G401 (cell line): ENCODE data around the gene OAS2. TPM values are rescaled to one million over a fixed set of nuclear protein-coding genes. Genes with fewer than 3 reads are reported as not detected.

Experiments used
- DNase-seq: peaks from one replicate; pipeline ENCODE4 v3.0.0-alpha.2; 2015; ENCODE audit warnings: low spot score
- in situ Hi-C: cut with HindIII; loops from 2 replicates; pipeline ENCODE4 v1.10.0; 2016; ENCODE audit warnings: low sequenced_read_pairs, mixed read lengths
- total RNA-seq: library from RNA; depleted of rRNA; stranded (reverse); fragments of >200 nt; shearing (Covaris generic); gene quantifications from 2 replicates; pipeline ENCODE4 v1.2.3, GENCODE V29; 2014; rRNA removed

Gene OAS2
- total RNA-seq, 1 experiment from 2014 or later = not detected

GRCh38 chr12:113052326-113052725 is 74.0 kb downstream of the OAS2 start:
- DNase-seq = no peak
- in situ Hi-C loops = loop anchor here (25.0 kb wide), 1 partner anchor 110 kb away; no protein-coding TSS in a partner anchor

GRCh38 chr12:113054948-113055486 is 76.7 kb downstream of the OAS2 start:
- DNase-seq = no peak
- in situ Hi-C loops = loop anchor here (25.0 kb wide), 1 partner anchor 107 kb away; no protein-coding TSS in a partner anchor

GRCh38 chr12:113055594-113056380 is 77.5 kb downstream of the OAS2 start:
- in situ Hi-C loops = loop anchor here (25.0 kb wide), 1 partner anchor 107 kb away; no protein-coding TSS in a partner anchor
- no peak for DNase-seq

- in situ Hi-C loops = loop anchor here (25.0 kb wide), 1 partner anchor 106 kb away; no protein-coding TSS in a partner anchor
- no peak for DNase-seq
Observed at GRCh38 chr12:113056381-113056630, 78.0 kb downstream of the OAS2 start.

- in situ Hi-C loops = loop anchor here (25.0 kb wide), 1 partner anchor 105 kb away; no protein-coding TSS in a partner anchor
- DNase-seq = peak; percentile 56
Observed at GRCh38 chr12:113056631-113057488, 78.5 kb downstream of the OAS2 start, which contains the start of gene DTX1. DTX1 (plus strand) TSS chr12:113056730; CDS start chr12:113058193, 1,463 bp downstream.

- in situ Hi-C loops = loop anchor here (25.0 kb wide), 1 partner anchor 104 kb away; no protein-coding TSS in a partner anchor
- DNase-seq = peak; percentile 53
Observed at GRCh38 chr12:113057565-113058485, 79.5 kb downstream of the OAS2 start.

- no peak for DNase-seq
- in situ Hi-C loops = loop anchor here (25.0 kb wide), 1 partner anchor 104 kb away; no protein-coding TSS in a partner anchor
Observed at GRCh38 chr12:113058553-113058952, 80.2 kb downstream of the OAS2 start.

- DNase-seq = no peak
- in situ Hi-C loops = loop anchor here (25.0 kb wide), 1 partner anchor 103 kb away; no protein-coding TSS in a partner anchor
Observed at GRCh38 chr12:113059071-113059595, 80.8 kb downstream of the OAS2 start.

- in situ Hi-C loops = loop anchor here (25.0 kb wide), 1 partner anchor 102 kb away; no protein-coding TSS in a partner anchor
- no peak for DNase-seq
Observed at GRCh38 chr12:113060336-113060960, 82.1 kb downstream of the OAS2 start.

- in situ Hi-C loops = loop anchor here (25.0 kb wide), 1 partner anchor 101 kb away; no protein-coding TSS in a partner anchor
- DNase-seq = no peak
Observed at GRCh38 chr12:113061061-113061694, 82.9 kb downstream of the OAS2 start.

Other genes with a start within 250 kb of the OAS2 start
- gene RPH3A, start 186.8 kb upstream of the OAS2 start, total RNA-seq = not detected in 2 replicates
- gene OAS1, start 71.6 kb upstream of the OAS2 start, total RNA-seq = not detected in 2 replicates
- 0.74 and 1.8 TPM in 2 replicates for gene OAS3, start 40.0 kb upstream of the OAS2 start, total RNA-seq
- 5.6 and 5.8 TPM in 2 replicates for gene DTX1, start 78.2 kb downstream of the OAS2 start, total RNA-seq
- gene RASAL1, start 157.2 kb downstream of the OAS2 start, total RNA-seq = 3.1 and 3.3 TPM in 2 replicates
- not detected in 2 replicates for gene CFAP73, start 171.2 kb downstream of the OAS2 start, total RNA-seq
- 63.1 and 130 TPM in 2 replicates for gene DDX54, start 207.0 kb downstream of the OAS2 start, total RNA-seq
- gene RITA1, start 207.2 kb downstream of the OAS2 start, total RNA-seq = 63.7 and 69.2 TPM in 2 replicates
- gene TPCN1, start 242.9 kb downstream of the OAS2 start, total RNA-seq = 6.9 and 14.3 TPM in 2 replicates